ENCODE results near the gene PYCARD. TPM values are rescaled to one million over a fixed set of nuclear protein-coding genes. Genes with fewer than 3 reads are reported as not detected.
"Not testable (repeated sequence)": the region's sequence is repeated elsewhere in the genome, so short reads cannot be mapped to it uniquely, and the experiment has no call there.

PYCARD gene
- total RNA-seq, 1 donor from 2014 or later, result 4.6 TPM

DNA sequence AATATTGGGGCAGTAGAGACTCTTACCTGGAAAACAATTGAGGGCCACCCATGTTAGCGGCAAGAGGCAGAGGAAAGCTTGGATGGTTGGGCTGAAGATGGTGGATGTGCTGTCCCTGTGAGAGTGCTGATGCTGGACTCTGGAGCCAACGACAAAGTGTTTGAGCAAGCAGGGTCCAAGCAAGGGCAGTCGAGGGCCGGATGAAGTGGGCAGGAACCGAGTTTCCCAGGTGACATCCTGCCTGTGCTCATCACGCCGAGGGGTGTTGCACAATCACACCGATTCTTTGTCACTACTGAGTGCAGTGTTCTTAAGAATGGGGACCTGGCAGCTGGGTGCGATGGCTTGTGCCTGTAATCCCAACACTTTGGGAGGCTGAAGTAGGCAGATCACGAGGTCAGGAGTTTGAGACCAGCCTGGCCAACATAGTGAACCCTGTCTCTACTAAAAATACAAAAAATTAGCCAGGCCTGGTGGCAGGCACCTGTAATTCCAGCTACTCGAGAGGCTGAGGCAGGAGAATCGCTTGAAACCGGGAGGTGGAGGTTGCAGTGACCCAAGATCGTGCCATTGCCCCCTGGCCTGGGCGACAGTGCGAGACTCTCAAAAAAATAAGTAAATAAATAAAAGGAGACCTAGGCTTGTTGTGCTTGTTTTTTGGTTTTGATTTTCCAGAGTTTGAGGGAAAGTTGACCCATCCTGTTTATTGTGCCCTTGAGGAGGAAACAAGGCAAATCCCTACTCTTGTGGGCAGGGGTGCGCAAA, 6.1 kb downstream of the PYCARD start:
- H3K4me3 Mint-ChIP-seq (ENCODE audit: low read depth), result no peak overlapping the region
- peaks cover 4% of the 10 kb centered on the region for H3K27me3 Mint-ChIP-seq
- H3K36me3 Mint-ChIP-seq (ENCODE audit: insufficient read depth), result peaks cover 31% of the 10 kb centered on the region
- TF ChIP-seq, protein P1, sequence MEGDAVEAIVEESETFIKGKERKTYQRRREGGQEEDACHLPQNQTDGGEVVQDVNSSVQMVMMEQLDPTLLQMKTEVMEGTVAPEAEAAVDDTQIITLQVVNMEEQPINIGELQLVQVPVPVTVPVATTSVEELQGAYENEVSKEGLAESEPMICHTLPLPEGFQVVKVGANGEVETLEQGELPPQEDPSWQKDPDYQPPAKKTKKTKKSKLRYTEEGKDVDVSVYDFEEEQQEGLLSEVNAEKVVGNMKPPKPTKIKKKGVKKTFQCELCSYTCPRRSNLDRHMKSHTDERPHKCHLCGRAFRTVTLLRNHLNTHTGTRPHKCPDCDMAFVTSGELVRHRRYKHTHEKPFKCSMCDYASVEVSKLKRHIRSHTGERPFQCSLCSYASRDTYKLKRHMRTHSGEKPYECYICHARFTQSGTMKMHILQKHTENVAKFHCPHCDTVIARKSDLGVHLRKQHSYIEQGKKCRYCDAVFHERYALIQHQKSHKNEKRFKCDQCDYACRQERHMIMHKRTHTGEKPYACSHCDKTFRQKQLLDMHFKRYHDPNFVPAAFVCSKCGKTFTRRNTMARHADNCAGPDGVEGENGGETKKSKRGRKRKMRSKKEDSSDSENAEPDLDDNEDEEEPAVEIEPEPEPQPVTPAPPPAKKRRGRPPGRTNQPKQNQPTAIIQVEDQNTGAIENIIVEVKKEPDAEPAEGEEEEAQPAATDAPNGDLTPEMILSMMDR (IDR thresholded peaks at IDR 0.05; ENCODE audit: unreplicated experiment), result no peak
- no peaks in the 10 kb centered on the region for H3K9me3 Mint-ChIP-seq (ENCODE audit: low read depth)
- H3K4me1 Mint-ChIP-seq (ENCODE audit: low read depth), result peaks cover under 1% of the 10 kb centered on the region
- H3K27ac Mint-ChIP-seq, result no peak overlapping the region
- no peak for DNase-seq (ENCODE audit: low spot score, unreplicated experiment)

DNA sequence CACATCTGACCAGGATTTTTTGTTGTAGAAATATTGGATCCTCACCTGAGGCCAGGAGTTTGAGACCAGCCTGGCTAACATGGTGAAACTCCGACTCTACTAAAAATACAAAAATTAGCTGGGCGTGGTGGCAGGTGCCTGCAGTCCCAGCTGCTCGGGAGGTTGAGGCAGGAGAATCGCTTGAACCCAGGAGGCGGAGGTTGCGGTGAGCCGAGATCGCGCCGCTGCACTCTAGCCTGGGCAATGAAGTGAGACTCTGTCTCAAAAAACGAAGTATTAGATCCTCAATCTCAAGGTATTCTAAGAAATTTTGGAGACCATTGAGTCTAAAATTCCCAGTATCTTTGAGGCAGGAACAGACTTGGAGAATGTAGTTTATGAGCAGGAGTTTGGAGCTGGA, 6.7 kb downstream of the PYCARD start:
- H3K36me3 Mint-ChIP-seq (ENCODE audit: insufficient read depth), result peaks cover 36% of the 10 kb centered on the region
- H3K4me3 Mint-ChIP-seq (ENCODE audit: low read depth); H3K4me1 Mint-ChIP-seq (ENCODE audit: low read depth); H3K27ac Mint-ChIP-seq; DNase-seq (ENCODE audit: low spot score, unreplicated experiment); H3K9me3 Mint-ChIP-seq (ENCODE audit: low read depth); H3K27me3 Mint-ChIP-seq: not testable (repeated sequence)

DNA sequence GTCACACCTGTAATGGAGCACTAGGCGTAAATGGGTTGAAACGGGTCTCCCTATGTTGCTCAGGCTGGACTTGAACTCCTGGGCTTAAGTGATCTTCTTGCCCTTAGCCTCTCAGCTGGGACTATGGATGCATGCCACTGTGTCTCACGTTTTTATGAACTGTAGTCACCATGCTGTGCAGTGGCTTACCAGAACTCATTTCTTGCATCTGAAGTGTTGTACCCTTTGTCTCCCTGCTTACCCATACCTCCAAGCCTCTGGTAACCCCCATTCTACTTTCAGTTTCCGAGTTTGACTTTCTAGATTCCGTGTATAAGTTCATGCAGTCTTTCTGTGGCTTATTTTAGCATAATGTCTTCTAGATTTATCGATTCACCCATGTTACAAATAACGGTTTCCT, 7.7 kb downstream of the PYCARD start:
- Mint-ChIP-seq H3K4me3 (ENCODE audit: low read depth) (no peak overlapping the region), H3K4me1 (ENCODE audit: low read depth) (no peaks in the 10 kb centered on the region), H3K36me3 (ENCODE audit: insufficient read depth) (peaks cover 44% of the 10 kb centered on the region), H3K27ac (no peak overlapping the region), H3K9me3 (ENCODE audit: low read depth) (no peaks in the 10 kb centered on the region), H3K27me3 (no peaks in the 10 kb centered on the region)
- DNase-seq (ENCODE audit: low spot score, unreplicated experiment), result no peak
- TF ChIP-seq, protein P1 (IDR thresholded peaks at IDR 0.05; ENCODE audit: unreplicated experiment), result no peak

DNA sequence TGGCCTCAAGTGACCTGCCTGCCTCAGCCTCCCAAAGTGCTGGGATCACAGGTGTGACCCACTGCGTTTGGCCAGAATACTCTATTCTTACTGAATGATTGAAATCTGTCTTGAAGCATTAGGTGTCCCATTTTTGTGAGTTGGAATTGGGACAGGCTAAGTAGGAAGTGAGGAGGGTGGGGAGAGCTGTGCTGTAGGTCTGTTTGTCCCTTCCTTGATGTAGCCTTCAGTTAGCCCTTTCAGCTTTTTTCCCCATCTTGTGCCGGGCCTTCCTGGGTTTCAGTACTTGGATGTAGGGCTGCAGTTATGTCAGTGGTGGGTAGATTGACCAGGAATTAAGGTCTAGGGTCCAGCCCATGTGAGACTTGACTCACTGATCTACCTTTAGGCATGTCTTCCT, 8.7 kb downstream of the PYCARD start:
- peaks cover 50% of the 10 kb centered on the region for H3K36me3 Mint-ChIP-seq (ENCODE audit: insufficient read depth)
- no peaks in the 10 kb centered on the region for H3K9me3 Mint-ChIP-seq (ENCODE audit: low read depth)
- TF ChIP-seq, protein P1 (IDR thresholded peaks at IDR 0.05; ENCODE audit: unreplicated experiment), result no peak
- H3K27me3 Mint-ChIP-seq, result no peaks in the 10 kb centered on the region
- H3K27ac Mint-ChIP-seq, result no peak overlapping the region
- no peak for DNase-seq (ENCODE audit: low spot score, unreplicated experiment)
- H3K4me1 Mint-ChIP-seq (ENCODE audit: low read depth), result no peaks in the 10 kb centered on the region
- no peak overlapping the region for H3K4me3 Mint-ChIP-seq (ENCODE audit: low read depth)

DNA sequence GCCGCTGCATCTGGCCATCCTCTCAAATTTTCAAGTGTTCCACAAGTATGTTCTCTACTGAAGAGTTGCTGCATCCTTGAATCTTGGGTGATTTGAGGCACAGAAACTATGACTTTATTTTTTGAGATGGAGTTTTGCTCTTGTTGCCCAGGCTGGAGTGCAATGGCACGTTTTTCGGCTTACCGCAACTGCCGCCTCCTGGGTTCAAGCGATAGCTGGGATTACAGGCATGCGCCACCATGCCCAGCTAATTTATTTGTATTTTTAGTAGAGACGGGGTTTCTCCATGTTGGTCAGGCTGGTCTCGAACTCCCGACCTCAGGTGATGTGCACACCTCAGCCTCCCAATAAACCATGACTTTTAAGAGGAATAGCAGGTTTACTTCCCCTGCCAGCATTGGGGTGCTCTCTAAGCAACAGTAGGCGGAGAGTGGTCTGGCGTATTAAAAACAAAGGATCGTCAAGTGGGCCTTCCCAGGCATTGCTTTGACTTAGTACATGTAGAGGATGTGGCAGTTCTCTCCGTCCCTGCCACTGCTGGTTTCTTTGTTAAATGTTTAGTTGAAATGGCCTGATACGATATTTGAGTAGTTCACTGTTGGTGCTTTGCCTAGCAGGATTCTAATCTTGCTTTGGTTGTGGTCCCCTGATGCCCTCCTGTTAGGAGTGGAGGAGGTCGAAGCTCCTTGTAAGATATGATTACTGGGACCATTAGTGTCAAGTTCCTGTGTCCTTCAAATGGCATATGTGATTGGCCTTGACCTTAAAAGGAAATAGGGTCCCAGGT, 9.5 kb downstream of the PYCARD start:
- H3K4me3 Mint-ChIP-seq (ENCODE audit: low read depth), result no peak overlapping the region
- no peaks in the 10 kb centered on the region for H3K4me1 Mint-ChIP-seq (ENCODE audit: low read depth)
- H3K9me3 Mint-ChIP-seq (ENCODE audit: low read depth), result no peaks in the 10 kb centered on the region
- TF ChIP-seq, protein P1 (IDR thresholded peaks at IDR 0.05; ENCODE audit: unreplicated experiment), result no peak
- no peak for DNase-seq (ENCODE audit: low spot score, unreplicated experiment)
- H3K36me3 Mint-ChIP-seq (ENCODE audit: insufficient read depth), result peaks cover 56% of the 10 kb centered on the region
- H3K27ac Mint-ChIP-seq, result peak overlapping the region; percentile 29
- H3K27me3 Mint-ChIP-seq, result no peaks in the 10 kb centered on the region
